HK-2 (cell line): ENCODE data around the gene PFDN2.
"Not testable (repeated sequence)": the region's sequence is repeated elsewhere in the genome, so short reads cannot be mapped to it uniquely, and the experiment has no call there.

Experiments
- DNase-seq: peaks from one replicate; pipeline ENCODE4 v3.0.0-alpha.2; 2018; ENCODE audit not compliant: unreplicated experiment

The PFDN2 gene

DNA sequence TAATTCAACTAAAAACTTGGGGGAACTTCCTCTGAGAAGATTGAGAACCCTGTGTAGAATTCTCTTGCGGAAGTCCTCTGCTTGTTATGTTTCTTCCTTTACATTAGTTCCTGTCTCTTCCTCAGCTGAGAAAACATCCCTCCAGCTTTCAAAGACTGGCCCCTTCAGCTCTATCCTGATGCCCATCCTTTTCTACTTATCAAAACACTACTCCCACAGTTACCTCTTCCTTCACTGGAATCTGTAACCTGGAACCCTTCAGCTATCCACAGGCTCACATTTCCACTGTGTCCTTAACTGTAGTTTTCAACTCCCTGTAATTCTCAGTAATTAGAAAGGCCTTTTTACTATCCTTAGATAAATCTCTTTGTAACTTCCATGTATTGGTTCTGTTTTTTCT lies 20.6 kb upstream of the PFDN2 start:
- no peak for DNase-seq

DNA sequence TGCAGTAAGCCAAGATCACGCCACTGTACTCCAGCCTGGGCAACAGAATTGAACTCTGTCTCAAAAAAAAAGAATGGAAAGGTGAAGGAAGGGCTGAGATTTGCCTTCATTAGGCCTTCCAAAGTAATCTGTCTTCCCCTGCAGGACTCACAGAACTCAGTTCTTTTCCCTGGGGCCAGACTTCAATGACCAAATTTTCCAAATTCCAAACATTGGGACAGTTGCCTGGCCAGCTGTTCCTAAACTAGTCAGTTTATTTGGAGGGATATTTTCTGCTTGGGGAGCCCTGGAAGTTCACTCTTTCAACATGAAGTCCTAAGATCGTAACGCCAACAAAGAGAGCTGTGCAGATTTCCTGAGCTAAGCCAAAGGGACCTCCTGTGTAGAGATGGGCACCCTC lies 20.0 kb upstream of the PFDN2 start:
- no peak for DNase-seq

DNA sequence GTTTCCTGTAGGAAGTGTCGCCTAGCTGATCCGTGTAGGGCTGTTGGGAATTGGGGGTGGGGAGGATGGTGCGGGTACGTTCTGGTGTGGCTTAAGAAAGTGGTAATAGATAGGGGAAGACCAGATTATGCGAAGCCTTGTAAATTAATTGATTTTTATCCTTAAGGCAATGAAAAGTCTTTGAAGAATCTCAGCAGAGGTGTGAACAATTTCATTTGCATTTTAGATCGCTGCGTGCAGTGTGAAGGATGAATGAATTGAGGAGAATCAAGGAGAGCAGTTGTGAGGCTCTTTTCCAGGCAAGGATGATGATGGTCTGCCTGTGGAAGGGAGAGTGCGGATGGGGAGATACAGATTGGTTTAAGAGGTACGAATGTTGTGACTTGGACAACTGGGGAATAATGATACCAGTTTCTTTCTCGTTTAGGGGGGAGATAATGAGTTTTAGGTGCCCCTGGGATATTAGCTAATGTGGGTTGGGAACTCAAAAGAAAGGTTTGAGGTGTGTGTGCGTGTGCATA lies 15.4 kb upstream of the PFDN2 start:
- no peak for DNase-seq

DNA sequence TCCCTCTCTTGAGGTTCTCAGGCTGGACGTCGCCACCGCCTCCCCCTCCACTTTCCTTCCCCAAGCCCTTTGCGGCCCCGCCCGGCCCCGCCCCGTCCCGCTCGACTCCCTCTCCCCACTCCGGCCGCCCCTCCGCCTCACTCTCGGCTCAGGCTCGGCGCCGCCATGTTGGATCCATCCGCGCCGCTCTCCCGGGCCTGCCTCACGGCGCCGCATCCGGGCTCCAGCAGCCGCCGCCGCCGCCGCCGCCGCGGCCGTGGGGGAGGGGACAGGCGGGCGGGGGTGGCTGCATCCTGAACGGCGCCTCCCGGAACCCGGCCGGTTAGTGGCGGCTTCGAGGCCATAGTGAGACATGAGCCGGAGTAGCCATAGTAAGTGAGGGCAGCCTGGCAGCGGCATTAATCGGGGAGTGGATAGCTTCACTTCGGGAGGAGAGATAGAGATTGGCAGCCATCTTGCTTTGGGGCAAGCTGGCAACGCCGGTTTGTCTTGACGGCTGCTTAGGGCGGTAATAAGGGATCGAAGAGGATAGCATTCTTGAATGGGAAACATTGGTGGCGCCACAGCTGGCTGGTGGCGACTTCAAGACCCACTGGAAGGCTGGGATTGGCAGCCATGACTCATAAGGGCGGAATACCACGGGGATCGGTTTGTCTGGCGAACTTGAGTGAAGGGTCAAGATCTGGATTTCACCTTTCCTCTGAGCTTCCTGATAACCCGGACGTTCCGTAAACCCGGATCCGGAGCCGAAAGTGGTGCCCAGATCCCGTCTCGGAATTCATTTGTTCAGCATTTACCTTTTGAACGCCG lies 14.8 kb upstream of the PFDN2 start, which contains the start of gene DEDD:
DEDD (minus strand) TSS at position 258 of the 810 bp plus-strand sequence. CDS start 8,205 bp downstream, outside the sequence.
- DNase-seq = peak; percentile 92

DNA sequence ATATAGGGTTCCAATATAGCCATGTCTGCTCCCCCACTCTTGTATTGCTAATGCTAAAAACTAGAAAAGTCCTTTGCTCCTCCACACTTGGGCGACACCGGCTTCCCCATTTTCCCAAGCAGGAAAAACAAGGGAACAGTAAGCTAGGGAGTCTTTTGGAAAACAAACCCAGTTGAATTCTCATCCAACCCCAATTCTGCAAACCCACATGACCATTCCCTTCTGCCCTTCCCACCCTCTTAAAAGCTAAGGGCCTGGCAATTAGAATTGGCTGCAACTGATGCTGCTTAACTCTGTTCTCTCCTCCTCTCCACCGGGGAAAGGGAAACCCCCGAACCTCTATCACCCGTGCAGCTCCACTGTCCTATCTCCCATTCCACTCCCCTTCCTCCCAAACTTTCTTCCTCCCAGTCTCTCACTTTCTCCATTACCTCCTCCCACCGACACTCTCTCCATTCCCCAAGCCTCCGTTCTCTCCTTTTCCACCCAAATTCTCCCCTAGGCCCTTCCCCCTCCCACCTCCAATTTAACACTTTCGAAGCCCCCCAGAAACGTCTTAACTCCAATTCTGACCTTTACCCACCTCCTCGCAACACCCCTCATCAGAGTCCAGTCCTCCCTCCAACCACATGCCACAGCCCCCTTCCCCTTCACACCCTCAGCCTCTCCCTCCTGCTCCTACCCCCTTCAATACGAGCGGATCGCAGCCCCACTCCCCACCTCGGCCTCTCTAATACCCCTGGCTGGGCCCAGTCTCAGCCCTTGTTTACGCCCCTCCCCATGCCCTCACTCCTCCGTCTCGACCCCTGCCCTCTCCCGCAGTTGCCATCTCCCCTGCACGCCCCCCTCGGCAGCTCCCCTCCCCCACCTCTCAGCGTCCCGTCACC lies 13.9 kb upstream of the PFDN2 start:
- DNase-seq = no peak

DNA sequence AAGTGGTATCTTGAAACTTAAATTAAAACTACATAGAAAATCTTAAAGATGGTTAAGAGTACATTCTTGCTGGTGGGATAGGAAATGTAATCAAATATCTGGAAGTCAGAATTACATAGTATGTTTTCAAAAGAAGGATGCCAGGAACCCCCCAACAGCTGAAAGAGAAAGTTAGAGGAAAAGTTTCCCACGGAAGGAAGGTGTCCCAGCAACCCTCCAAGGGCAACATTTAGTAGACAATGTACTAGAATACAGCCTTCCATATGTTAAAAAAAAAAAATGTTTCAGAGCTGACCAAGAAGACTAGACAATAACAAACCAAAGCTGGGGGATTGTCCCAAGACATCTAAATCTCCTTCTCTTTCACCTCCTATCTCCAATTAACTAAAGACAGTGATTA lies 12.4 kb upstream of the PFDN2 start:
- DNase-seq = no peak

DNA sequence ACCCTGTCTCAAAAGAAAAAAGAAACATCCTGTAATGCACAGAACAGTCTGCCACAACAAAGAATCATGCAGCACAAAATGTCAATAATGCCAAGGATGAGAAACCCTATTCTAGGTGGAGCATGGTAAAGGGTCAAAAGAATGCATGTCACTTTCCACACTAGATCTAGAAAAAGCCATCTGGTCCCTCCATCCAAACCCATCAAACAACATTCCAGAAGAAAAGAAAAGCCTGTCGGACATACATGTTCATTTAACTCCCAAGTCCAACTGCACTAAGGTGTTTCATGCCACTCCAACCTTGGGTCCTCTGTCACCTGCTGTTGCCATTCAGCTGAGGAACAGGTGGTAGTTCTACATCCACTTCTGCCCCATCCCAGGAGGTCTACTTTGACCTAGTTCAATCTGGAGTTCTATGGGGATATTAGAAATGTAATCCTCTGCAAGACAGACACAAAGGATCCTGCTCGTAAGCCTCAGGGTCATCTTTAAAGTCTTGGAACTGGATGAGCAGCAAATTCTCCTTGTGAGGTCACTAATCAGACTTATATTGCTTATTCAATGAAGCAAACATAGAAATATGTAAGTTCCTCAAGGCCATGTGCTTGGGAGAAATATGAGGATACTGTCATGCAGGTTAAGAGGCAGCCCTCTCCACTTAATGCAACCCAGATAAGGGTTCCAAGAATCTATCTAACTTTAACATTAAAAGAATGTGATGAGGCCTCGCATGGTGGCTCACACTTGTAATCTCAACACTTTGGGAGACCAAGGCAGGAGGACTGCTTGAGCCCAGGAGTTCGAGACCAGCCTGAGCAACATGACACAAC lies 11.0 kb upstream of the PFDN2 start:
- no peak for DNase-seq

DNA sequence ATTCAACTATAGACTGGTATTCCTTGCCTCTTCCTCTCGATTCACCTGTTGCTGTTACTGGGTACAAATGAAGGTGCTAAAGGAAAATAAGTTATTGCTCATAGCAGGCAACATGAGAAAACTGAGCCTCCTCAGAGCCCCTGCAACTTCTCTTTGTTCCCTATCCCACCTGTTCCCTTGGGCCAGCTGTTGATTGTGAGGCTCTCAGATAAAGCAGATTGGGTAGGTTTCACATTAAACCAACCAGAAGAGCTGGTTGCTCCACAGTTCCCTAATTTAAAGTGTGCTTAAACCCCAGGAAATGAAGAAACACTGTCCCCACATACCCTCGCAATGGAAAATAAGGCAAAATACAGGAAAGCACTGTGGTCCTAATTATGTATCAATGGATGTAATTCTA lies 9.8 kb upstream of the PFDN2 start:
- DNase-seq = no peak

DNA sequence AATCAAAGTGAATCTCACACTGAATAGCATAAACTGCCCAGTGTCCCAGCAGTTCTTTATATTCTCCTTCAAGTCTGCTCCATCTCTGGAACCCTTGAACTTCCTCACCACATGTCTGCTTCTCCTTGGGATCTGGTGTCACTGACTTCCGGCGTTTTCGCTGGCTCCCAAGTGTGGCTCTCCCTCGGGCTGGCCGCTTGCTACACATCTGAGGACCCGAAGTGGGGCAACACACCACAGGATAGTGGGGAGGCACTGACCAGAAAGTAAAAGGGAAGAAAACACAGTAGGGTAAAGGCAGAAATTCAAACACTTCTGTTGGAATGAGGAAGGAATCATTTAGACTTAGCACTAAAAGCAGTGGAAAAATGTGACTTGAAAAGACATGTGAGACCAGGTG lies 5.1 kb upstream of the PFDN2 start:
- DNase-seq = no peak

DNA sequence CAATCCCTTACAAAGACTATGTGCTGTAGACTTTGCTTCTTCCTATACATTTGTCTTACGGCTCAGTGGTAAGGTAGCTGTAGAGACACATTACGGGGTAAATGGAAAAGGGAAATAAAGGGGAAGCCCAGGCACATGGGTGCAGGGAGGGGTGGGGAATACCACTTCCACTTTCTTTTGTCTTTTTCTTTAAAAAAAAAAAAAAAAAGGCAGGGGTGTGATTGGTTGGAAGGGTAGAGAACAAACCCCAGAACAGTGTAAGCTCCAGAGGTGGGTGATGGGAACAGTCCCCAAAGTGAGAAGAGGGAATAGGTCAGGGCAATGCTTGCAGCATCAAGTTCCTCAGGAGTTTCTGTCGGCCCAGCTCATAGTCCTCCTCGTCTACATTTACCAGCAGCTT lies 4.0 kb upstream of the PFDN2 start:
- DNase-seq = no peak

DNA sequence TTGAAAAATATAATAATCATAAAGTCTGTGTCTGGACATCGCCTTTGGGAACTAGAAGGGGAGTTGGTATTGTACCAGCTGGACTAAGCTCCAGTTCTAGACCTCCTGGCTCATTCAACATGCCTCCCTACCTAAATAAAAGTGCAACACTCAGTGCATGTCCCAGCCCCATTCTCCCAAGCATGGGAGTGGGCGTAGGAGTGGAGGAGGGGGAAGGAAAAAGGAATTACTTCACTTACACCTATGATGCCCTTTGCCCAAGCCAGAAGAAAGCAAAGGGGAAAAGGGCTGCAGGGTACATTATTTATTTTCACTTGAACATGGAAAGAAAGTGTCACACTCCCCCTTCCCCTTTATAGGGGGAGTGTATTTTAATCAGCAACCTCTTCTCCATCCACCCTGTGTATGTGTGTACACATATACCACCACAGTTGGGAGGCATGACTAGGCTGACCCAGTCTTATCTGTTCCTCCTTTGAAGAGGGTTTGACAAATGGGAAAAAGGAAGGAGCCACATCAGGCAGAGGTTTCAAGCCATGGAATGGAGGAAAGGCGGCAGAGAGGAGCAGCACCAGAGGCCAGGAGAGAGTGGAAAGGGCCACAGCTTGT lies 3.3 kb upstream of the PFDN2 start:
- no peak for DNase-seq

DNA sequence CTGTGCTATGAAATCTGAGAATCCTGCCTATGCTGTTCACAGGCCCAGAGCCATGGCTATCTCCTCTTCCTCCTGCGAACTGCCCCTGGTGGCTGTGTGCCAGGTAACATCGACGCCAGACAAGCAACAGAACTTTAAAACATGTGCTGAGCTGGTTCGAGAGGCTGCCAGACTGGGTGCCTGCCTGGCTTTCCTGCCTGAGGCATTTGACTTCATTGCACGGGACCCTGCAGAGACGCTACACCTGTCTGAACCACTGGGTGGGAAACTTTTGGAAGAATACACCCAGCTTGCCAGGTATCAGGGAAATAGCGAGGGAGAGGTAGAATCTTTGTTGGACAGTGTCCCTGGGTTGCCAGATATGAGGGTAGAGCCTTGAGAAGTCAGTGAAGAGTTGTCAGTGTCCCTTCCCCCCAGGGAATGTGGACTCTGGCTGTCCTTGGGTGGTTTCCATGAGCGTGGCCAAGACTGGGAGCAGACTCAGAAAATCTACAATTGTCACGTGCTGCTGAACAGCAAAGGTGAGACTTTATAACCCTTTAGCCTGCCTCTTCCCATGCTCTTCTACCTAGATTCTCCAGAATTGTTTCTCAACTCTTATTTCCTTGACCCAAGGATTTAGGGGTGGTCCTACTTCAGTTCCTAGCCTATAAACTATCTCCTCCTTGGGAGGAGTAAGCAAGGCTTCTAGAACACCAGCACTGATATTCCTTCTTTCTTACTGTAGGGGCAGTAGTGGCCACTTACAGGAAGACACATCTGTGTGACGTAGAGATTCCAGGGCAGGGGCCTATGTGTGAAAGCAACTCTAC lies 1.5 kb upstream of the PFDN2 start:
- no peak for DNase-seq

DNA sequence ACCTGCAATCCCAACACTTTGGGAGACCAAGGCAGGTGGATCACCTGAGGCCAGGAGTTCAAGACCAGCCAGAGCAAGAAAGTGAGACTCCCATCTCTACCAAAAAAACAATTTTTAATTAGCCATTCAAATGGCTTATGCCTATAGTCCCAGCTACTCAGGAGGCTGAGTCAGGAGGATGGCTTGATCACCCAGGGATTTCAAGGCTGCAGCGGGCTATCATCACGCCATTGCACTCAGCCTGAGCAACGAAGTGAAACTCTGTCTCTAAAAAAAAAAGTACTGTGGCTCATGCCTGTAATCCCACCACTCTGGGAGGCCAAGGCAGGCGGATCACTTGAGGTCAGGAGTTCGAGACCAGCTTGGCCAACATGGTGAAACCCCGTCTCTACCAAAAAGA lies 1.9 kb downstream of the PFDN2 start:
- not testable (repeated sequence) for DNase-seq

DNA sequence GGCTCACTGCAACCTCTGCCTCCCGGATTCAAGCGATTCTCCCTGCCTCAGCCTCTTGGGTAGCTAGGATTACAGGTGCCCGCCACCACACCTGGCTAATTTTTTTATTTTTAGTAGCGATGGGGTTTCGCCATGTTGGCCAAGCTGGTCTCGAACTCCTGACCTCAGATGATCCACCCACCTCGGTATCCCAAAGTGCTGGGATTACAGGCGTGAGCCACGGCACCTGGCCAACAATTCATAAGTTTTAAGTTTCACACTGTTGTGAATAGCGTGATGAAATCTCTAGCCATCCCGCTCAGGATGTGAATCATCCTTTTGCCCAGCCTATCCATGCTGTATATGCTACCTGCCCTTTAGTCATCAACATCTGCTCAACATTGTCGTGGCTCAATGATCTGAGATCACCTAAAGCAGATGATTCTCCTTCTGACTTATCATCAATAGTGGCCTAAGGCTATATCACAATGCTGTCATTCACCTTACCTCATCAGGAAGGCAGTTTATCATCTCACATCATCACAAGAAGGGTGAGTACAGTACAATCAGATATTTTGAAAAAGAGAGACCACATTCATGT lies 2.6 kb downstream of the PFDN2 start:
- DNase-seq = peak; percentile 76

DNA sequence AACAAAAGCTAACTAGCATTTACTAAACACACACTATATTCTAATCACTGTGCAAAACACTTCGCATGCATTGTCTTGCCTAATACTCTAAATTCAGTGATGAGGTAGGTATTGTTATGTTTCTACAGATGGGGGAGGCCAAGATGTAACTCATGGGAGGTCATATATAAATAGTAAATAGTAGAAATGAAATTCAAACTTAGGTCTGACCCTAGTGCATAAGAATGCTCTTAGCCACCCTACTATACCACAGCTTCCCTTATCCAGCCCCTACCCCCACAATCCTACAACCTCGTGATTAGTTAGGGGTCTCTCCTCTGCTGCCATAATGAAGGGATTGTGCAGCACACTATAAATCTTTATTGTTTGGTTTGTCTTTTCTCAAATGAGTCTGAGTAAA lies 3.3 kb downstream of the PFDN2 start:
- DNase-seq = no peak

DNA sequence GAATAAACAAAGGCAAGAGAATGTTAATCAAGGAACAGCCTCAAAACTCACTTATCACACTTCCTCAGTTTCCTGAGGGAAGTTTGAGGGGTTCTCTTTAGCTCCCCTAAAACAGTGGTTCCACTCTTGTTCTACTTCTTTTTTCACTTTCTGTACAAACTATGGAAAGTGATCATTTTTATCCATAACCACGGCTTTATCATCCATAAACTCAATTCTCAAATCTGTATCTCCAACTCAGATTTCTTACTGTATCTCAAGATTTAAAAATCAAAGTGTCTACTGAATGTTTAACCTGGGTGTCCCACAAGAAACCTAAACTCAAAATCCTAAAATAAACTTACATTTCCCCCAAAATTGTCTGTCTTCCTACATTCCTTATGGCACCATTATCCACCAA lies 3.9 kb downstream of the PFDN2 start:
- no peak for DNase-seq

DNA sequence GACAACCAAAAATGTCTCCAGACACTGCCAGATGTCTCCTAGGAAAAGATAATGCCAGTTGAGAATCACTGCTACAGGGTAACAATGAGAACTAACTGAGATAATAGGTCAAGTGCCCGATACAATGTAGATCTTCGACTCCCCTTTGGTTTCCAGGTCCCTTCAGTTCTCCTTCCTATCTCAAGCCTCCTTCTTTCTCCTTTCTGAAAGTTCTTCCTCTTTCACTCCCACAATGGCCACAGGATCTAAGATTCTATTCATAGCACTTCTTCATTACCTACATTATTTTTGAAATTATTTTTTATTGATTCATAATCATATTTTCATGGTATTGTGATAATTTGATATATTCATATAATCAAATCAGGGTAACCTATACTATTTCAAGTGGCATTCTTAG lies 6.3 kb downstream of the PFDN2 start:
- DNase-seq = no peak

DNA sequence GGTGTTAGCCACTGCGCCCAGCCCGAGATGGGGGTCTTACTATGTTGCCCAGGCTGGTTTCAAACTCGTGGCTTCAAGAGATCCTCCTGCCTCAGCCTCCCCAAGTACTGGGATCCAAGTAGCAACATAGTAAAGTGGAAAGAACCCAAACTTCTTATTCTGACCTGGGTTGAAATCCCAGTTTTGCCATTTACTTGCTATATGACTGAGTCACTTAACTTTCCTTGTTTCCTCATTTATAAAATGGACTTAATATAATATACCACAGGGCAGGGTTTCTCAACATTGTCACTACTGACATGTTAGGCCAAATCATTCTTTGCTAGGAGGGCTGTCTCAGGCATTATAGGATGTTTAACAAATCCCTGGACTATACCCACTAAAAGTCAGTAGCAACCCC lies 6.7 kb downstream of the PFDN2 start:
- DNase-seq = no peak

DNA sequence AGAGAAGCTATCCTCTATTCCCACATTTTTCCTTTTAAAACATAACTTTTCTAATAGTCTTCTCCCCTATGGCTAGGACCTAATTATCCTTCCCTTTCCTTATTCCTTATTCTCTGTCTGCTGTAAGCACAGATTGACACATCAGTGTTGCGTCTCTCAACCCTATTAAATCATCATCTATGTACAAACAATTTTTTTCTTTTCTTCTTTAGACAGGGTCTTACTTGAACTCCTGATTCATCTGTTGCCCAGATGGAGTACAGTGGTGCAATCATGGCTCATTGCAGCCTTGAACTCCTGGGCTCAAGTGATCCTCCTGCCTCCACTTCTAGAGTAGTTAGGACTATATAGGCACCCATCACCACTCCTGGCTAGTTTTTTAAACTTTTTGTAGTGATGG lies 11.4 kb downstream of the PFDN2 start:
- DNase-seq = no peak

DNA sequence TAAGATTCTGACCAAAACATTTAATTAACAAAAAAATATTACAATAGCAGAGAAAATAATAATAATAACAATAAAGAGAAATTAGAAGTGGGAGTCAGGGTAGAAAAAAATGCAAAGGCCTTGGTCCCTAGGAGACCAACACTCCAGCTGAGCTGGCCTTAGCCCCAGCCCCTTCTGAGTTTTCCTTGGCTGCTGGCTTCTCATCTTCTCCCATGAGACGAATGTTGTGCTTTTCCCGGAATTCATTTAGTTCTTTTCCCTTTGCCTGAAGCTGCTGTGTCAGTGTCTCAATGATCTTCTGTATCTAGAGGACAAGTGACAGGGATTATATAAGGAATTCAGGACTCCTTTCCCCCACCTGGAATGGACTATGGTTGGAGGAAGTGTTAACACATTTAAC lies 17.3 kb downstream of the PFDN2 start:
- DNase-seq = no peak
